ENCODE data around the gene SIRT7.

- no peak for TF ChIP-seq POLR2A (IDR thresholded peaks at IDR 0.05)
- TF ChIP-seq, protein P1, sequence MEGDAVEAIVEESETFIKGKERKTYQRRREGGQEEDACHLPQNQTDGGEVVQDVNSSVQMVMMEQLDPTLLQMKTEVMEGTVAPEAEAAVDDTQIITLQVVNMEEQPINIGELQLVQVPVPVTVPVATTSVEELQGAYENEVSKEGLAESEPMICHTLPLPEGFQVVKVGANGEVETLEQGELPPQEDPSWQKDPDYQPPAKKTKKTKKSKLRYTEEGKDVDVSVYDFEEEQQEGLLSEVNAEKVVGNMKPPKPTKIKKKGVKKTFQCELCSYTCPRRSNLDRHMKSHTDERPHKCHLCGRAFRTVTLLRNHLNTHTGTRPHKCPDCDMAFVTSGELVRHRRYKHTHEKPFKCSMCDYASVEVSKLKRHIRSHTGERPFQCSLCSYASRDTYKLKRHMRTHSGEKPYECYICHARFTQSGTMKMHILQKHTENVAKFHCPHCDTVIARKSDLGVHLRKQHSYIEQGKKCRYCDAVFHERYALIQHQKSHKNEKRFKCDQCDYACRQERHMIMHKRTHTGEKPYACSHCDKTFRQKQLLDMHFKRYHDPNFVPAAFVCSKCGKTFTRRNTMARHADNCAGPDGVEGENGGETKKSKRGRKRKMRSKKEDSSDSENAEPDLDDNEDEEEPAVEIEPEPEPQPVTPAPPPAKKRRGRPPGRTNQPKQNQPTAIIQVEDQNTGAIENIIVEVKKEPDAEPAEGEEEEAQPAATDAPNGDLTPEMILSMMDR (IDR thresholded peaks at IDR 0.05), result no peak
Measured at GRCh38 chr17:81962499-81963441, 44.8 kb upstream of the SIRT7 start.

Measured in heart left ventricle (tissue), 13 donors.